ENCODE measurements around the gene NTM.

- TF ChIP-seq CTCF (tag by site-specific recombination; IDR thresholded peaks at IDR 0.05) (no peak), ZNF133 (tag by site-specific recombination; IDR thresholded peaks at IDR 0.05) (no peak), ZNF549 (tag by site-specific recombination; IDR thresholded peaks at IDR 0.05) (no peak), ATF2 (tag by site-specific recombination; IDR thresholded peaks at IDR 0.05; ENCODE audit: low read depth) (no peak), YY1 (tag by site-specific recombination; IDR thresholded peaks at IDR 0.05) (no peak)
- TF ChIP-seq, protein P1, sequence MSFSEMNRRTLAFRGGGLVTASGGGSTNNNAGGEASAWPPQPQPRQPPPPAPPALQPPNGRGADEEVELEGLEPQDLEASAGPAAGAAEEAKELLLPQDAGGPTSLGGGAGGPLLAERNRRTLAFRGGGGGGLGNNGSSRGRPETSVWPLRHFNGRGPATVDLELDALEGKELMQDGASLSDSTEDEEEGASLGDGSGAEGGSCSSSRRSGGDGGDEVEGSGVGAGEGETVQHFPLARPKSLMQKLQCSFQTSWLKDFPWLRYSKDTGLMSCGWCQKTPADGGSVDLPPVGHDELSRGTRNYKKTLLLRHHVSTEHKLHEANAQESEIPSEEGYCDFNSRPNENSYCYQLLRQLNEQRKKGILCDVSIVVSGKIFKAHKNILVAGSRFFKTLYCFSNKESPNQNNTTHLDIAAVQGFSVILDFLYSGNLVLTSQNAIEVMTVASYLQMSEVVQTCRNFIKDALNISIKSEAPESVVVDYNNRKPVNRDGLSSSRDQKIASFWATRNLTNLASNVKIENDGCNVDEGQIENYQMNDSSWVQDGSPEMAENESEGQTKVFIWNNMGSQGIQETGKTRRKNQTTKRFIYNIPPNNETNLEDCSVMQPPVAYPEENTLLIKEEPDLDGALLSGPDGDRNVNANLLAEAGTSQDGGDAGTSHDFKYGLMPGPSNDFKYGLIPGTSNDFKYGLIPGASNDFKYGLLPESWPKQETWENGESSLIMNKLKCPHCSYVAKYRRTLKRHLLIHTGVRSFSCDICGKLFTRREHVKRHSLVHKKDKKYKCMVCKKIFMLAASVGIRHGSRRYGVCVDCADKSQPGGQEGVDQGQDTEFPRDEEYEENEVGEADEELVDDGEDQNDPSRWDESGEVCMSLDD (tag by site-specific recombination; IDR thresholded peaks at IDR 0.05) = no peak
Measured at GRCh38 chr11:131560287-131560686, 189.9 kb downstream of the NTM start.

All from HEK293 (cell line).